GM12875 (cell line): ENCODE data around the gene C2CD2L.

Experiments
- H3K4me3 ChIP-seq: one replicate; pipeline ENCODE4 v1.5.1; 2011; ENCODE audit warnings: low read depth, low read length, control low read depth
- CTCF ChIP-seq: IDR thresholded peaks from 2 replicates; pipeline ENCODE4 v1.5.1; 2011; ENCODE audit warnings: low read depth, mild to moderate bottlenecking, control low read depth, inconsistent platforms, low read length, moderate library complexity, borderline replicate concordance; ENCODE audit not compliant: insufficient read depth

The C2CD2L gene

GRCh38 chr11:119112314-119113020 lies 5.3 kb downstream of the C2CD2L start:
- no peak overlapping the region for H3K4me3 ChIP-seq
- no peak for TF ChIP-seq CTCF

- H3K4me3 ChIP-seq = no peak overlapping the region
- no peak for TF ChIP-seq CTCF
Measured at GRCh38 chr11:119113716-119114115, 6.6 kb downstream of the C2CD2L start.

GRCh38 chr11:119114351-119114750 lies 7.2 kb downstream of the C2CD2L start:
- TF ChIP-seq CTCF = no peak
- H3K4me3 ChIP-seq = no peak overlapping the region

GRCh38 chr11:119115484-119116234 lies 8.5 kb downstream of the C2CD2L start:
- TF ChIP-seq CTCF = no peak
- H3K4me3 ChIP-seq = no peak overlapping the region

- TF ChIP-seq CTCF = no peak
- no peak overlapping the region for H3K4me3 ChIP-seq
Measured at GRCh38 chr11:119116235-119116594, 9.1 kb downstream of the C2CD2L start.

GRCh38 chr11:119116601-119117000 lies 9.5 kb downstream of the C2CD2L start:
- H3K4me3 ChIP-seq = no peak overlapping the region
- no peak for TF ChIP-seq CTCF

- TF ChIP-seq CTCF = no peak
Measured at GRCh38 chr11:119117004-119117706, 10.0 kb downstream of the C2CD2L start.

More at GRCh38 chr11:119117004-119117706, 10.0 kb downstream of the C2CD2L start:
- H3K4me3 ChIP-seq = no peak overlapping the region
